Neural progenitor cell (in vitro differentiated cells): Measurements from ENCODE around the gene TBC1D24.

ENCODE experiments used
- EZH2 ChIP-seq: fragments of 200-600 bp; sonication (generic); IDR thresholded peaks from 2 replicates; pipeline ENCODE4 v1.6.1; 2017; ENCODE audit warnings: antibody characterized with exemption, mild to moderate bottlenecking, moderate library complexity
- TF ChIP-seq, protein P1 (sequence below): fragments of 200-600 bp; sonication (generic); IDR thresholded peaks from 2 replicates; pipeline ENCODE4 v1.5.1; 2017; ENCODE audit warnings: antibody characterized with exemption, mild to moderate bottlenecking

DNA sequence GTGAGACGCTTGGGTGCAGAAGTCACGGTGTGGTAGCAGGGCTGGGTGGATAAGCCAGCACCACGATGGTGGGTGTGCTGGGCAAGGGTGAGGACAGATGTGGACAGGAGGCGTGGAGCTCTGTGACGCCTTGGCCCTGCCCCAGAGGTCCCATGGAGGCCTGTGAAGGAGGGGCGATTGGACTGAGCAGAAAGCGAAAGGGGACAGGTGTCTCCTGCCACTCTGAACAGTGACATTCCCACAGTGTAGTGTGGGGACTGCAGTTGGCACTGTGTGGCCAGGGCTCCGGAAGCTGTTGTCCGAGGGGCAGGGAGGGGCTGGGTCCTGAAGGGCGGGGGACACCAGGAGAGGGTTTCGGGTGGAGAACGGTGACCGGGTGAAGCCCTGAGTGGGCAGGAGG lies 7.3 kb downstream of the TBC1D24 start:
- TF ChIP-seq, protein P1, sequence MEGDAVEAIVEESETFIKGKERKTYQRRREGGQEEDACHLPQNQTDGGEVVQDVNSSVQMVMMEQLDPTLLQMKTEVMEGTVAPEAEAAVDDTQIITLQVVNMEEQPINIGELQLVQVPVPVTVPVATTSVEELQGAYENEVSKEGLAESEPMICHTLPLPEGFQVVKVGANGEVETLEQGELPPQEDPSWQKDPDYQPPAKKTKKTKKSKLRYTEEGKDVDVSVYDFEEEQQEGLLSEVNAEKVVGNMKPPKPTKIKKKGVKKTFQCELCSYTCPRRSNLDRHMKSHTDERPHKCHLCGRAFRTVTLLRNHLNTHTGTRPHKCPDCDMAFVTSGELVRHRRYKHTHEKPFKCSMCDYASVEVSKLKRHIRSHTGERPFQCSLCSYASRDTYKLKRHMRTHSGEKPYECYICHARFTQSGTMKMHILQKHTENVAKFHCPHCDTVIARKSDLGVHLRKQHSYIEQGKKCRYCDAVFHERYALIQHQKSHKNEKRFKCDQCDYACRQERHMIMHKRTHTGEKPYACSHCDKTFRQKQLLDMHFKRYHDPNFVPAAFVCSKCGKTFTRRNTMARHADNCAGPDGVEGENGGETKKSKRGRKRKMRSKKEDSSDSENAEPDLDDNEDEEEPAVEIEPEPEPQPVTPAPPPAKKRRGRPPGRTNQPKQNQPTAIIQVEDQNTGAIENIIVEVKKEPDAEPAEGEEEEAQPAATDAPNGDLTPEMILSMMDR, result no peak
- TF ChIP-seq EZH2, result no peak
